ENCODE measurements around the gene RGP1.

Gene RGP1

GRCh38 chr9:35723426-35723825 lies 25.7 kb upstream of the RGP1 start:
- Histone ChIP-seq H3K4me1 (ENCODE audit: insufficient read depth, insufficient read length) (peaks cover 15% of the 10 kb centered on the region), H3K4me3 (ENCODE audit: insufficient read length, low read depth) (no peak overlapping the region), H3K36me3 (ENCODE audit: insufficient read depth, insufficient read length, low read length) (peaks cover 85% of the 10 kb centered on the region), H3K27me3 (ENCODE audit: insufficient read depth, insufficient read length) (no peaks in the 10 kb centered on the region), H3K9me3 (ENCODE audit: insufficient read depth, low read length) (no peaks in the 10 kb centered on the region), H3K9ac (ENCODE audit: insufficient read length, low read depth) (no peak overlapping the region)
- no peak for DNase-seq (ENCODE audit: low read depth, low spot score)
- TF ChIP-seq SUZ12 (IDR thresholded peaks at IDR 0.05; ENCODE audit: extremely low read depth, insufficient read depth, insufficient read length) (no peak), YY1 (IDR thresholded peaks at IDR 0.05; ENCODE audit: insufficient read depth, insufficient read length) (no peak), ZNF274 (IDR thresholded peaks at IDR 0.05; ENCODE audit: low read depth, low read length) (no peak)

GRCh38 chr9:35723908-35724307 lies 25.2 kb upstream of the RGP1 start:
- H3K9me3 ChIP-seq (ENCODE audit: insufficient read depth, low read length), result no peaks in the 10 kb centered on the region
- H3K27me3 ChIP-seq (ENCODE audit: insufficient read depth, insufficient read length), result no peaks in the 10 kb centered on the region
- TF ChIP-seq ZNF274 (IDR thresholded peaks at IDR 0.05; ENCODE audit: low read depth, low read length), result no peak
- TF ChIP-seq SUZ12 (IDR thresholded peaks at IDR 0.05; ENCODE audit: extremely low read depth, insufficient read depth, insufficient read length), result no peak
- TF ChIP-seq YY1 (IDR thresholded peaks at IDR 0.05; ENCODE audit: insufficient read depth, insufficient read length), result no peak
- peaks cover 15% of the 10 kb centered on the region for H3K4me1 ChIP-seq (ENCODE audit: insufficient read depth, insufficient read length)
- peaks cover 80% of the 10 kb centered on the region for H3K36me3 ChIP-seq (ENCODE audit: insufficient read depth, insufficient read length, low read length)
- H3K4me3 ChIP-seq (ENCODE audit: insufficient read length, low read depth), result no peak overlapping the region
- DNase-seq (ENCODE audit: low read depth, low spot score), result no peak
- H3K9ac ChIP-seq (ENCODE audit: insufficient read length, low read depth), result no peak overlapping the region

- Histone ChIP-seq H3K4me1 (ENCODE audit: insufficient read depth, insufficient read length) (peaks cover 15% of the 10 kb centered on the region), H3K9me3 (ENCODE audit: insufficient read depth, low read length) (no peaks in the 10 kb centered on the region), H3K9ac (ENCODE audit: insufficient read length, low read depth) (no peak overlapping the region), H3K36me3 (ENCODE audit: insufficient read depth, insufficient read length, low read length) (peaks cover 65% of the 10 kb centered on the region), H3K27me3 (ENCODE audit: insufficient read depth, insufficient read length) (no peaks in the 10 kb centered on the region), H3K4me3 (ENCODE audit: insufficient read length, low read depth) (no peak overlapping the region)
- DNase-seq (ENCODE audit: low read depth, low spot score), result no peak
- TF ChIP-seq YY1 (IDR thresholded peaks at IDR 0.05; ENCODE audit: insufficient read depth, insufficient read length), result no peak
Observed at GRCh38 chr9:35725362-35725761, 23.7 kb upstream of the RGP1 start.

GRCh38 chr9:35726931-35727330 lies 22.2 kb upstream of the RGP1 start:
- Histone ChIP-seq H3K9ac (ENCODE audit: insufficient read length, low read depth) (peak overlapping the region; percentile 26), H3K4me1 (ENCODE audit: insufficient read depth, insufficient read length) (peaks cover 15% of the 10 kb centered on the region), H3K36me3 (ENCODE audit: insufficient read depth, insufficient read length, low read length) (peaks cover 50% of the 10 kb centered on the region), H3K27me3 (ENCODE audit: insufficient read depth, insufficient read length) (no peaks in the 10 kb centered on the region), H3K4me3 (ENCODE audit: insufficient read length, low read depth) (no peak overlapping the region), H3K9me3 (ENCODE audit: insufficient read depth, low read length) (no peaks in the 10 kb centered on the region)
- no peak for DNase-seq (ENCODE audit: low read depth, low spot score)
- TF ChIP-seq YY1 (IDR thresholded peaks at IDR 0.05; ENCODE audit: insufficient read depth, insufficient read length), result no peak
- no peak for TF ChIP-seq SUZ12 (IDR thresholded peaks at IDR 0.05; ENCODE audit: extremely low read depth, insufficient read depth, insufficient read length)
- TF ChIP-seq ZNF274 (IDR thresholded peaks at IDR 0.05; ENCODE audit: low read depth, low read length), result no peak

GRCh38 chr9:35727676-35728040 lies 21.4 kb upstream of the RGP1 start:
- Histone ChIP-seq H3K27me3 (ENCODE audit: insufficient read depth, insufficient read length) (no peaks in the 10 kb centered on the region), H3K4me1 (ENCODE audit: insufficient read depth, insufficient read length) (peaks cover 15% of the 10 kb centered on the region), H3K4me3 (ENCODE audit: insufficient read length, low read depth) (peak overlapping the region; percentile 16), H3K36me3 (ENCODE audit: insufficient read depth, insufficient read length, low read length) (peaks cover 42% of the 10 kb centered on the region), H3K9me3 (ENCODE audit: insufficient read depth, low read length) (no peaks in the 10 kb centered on the region), H3K9ac (ENCODE audit: insufficient read length, low read depth) (peak overlapping the region; percentile 33)
- DNase-seq (ENCODE audit: low read depth, low spot score), result no peak
- no peak for TF ChIP-seq ZNF274 (IDR thresholded peaks at IDR 0.05; ENCODE audit: low read depth, low read length)
- TF ChIP-seq YY1 (IDR thresholded peaks at IDR 0.05; ENCODE audit: insufficient read depth, insufficient read length), result no peak
- TF ChIP-seq SUZ12 (IDR thresholded peaks at IDR 0.05; ENCODE audit: extremely low read depth, insufficient read depth, insufficient read length), result no peak

- peak; percentile 89 for DNase-seq (ENCODE audit: low read depth, low spot score)
- peak overlapping the region; percentile 67 for H3K9ac ChIP-seq (ENCODE audit: insufficient read length, low read depth)
- no peaks in the 10 kb centered on the region for H3K9me3 ChIP-seq (ENCODE audit: insufficient read depth, low read length)
- H3K4me1 ChIP-seq (ENCODE audit: insufficient read depth, insufficient read length), result peaks cover 15% of the 10 kb centered on the region
- TF ChIP-seq SUZ12 (IDR thresholded peaks at IDR 0.05; ENCODE audit: extremely low read depth, insufficient read depth, insufficient read length) (no peak), YY1 (IDR thresholded peaks at IDR 0.05; ENCODE audit: insufficient read depth, insufficient read length) (no peak), ZNF274 (IDR thresholded peaks at IDR 0.05; ENCODE audit: low read depth, low read length) (no peak)
- no peaks in the 10 kb centered on the region for H3K27me3 ChIP-seq (ENCODE audit: insufficient read depth, insufficient read length)
- H3K4me3 ChIP-seq (ENCODE audit: insufficient read length, low read depth), result peak overlapping the region; percentile 21
- H3K36me3 ChIP-seq (ENCODE audit: insufficient read depth, insufficient read length, low read length), result peaks cover 36% of the 10 kb centered on the region
Observed at GRCh38 chr9:35728041-35728971, 20.8 kb upstream of the RGP1 start.

GRCh38 chr9:35729101-35729500 lies 20.0 kb upstream of the RGP1 start:
- TF ChIP-seq ZNF274 (IDR thresholded peaks at IDR 0.05; ENCODE audit: low read depth, low read length), result no peak
- no peak for TF ChIP-seq YY1 (IDR thresholded peaks at IDR 0.05; ENCODE audit: insufficient read depth, insufficient read length)
- no peak for TF ChIP-seq SUZ12 (IDR thresholded peaks at IDR 0.05; ENCODE audit: extremely low read depth, insufficient read depth, insufficient read length)
- H3K9ac ChIP-seq (ENCODE audit: insufficient read length, low read depth), result no peak overlapping the region
- no peaks in the 10 kb centered on the region for H3K27me3 ChIP-seq (ENCODE audit: insufficient read depth, insufficient read length)
- no peak overlapping the region for H3K4me3 ChIP-seq (ENCODE audit: insufficient read length, low read depth)
- H3K36me3 ChIP-seq (ENCODE audit: insufficient read depth, insufficient read length, low read length), result peaks cover 33% of the 10 kb centered on the region
- H3K4me1 ChIP-seq (ENCODE audit: insufficient read depth, insufficient read length), result peaks cover 15% of the 10 kb centered on the region
- H3K9me3 ChIP-seq (ENCODE audit: insufficient read depth, low read length), result no peaks in the 10 kb centered on the region
- no peak for DNase-seq (ENCODE audit: low read depth, low spot score)
